HG02571 (cell line): ENCODE data around the gene OIT3.

ENCODE experiments used
- ATAC-seq: cut with Tn5 transposase; IDR thresholded peaks from one replicate; pipeline ENCODE4 v1.9.1; 2021; ENCODE audit warnings: mild to moderate bottlenecking, moderate library complexity; ENCODE audit not compliant: unreplicated experiment

Gene OIT3

GRCh38 chr10:72948762-72949161, 55.2 kb downstream of the OIT3 start:
- no peak for ATAC-seq

DNA sequence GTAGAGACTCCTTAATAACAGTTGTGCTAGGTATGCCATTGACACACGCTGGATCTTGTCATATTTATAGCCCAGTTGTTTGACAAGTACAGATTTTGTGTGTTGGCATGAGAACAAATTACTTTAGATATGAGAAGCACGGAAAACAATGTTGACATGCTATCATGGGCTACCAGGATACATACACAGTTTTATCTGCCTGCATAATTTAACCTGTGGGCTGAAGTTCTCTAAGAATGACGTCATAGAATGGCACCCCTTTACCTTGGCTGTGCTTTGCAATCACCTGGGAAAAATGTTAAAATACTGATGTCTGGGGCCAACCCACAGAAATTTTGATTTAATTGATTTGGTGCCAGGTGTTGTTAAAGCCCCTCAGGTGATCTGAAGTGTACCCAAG, 58.2 kb downstream of the OIT3 start:
- no peak for ATAC-seq

- no peak for ATAC-seq
These were observed 58.6 kb downstream of the OIT3 start for GRCh38 chr10:72952189-72952588.

GRCh38 chr10:72952642-72953158, 59.2 kb downstream of the OIT3 start:
- ATAC-seq: no peak

GRCh38 chr10:72953687-72954086, 60.1 kb downstream of the OIT3 start:
- no peak for ATAC-seq

GRCh38 chr10:72954230-72954595, 60.7 kb downstream of the OIT3 start:
- no peak for ATAC-seq

DNA sequence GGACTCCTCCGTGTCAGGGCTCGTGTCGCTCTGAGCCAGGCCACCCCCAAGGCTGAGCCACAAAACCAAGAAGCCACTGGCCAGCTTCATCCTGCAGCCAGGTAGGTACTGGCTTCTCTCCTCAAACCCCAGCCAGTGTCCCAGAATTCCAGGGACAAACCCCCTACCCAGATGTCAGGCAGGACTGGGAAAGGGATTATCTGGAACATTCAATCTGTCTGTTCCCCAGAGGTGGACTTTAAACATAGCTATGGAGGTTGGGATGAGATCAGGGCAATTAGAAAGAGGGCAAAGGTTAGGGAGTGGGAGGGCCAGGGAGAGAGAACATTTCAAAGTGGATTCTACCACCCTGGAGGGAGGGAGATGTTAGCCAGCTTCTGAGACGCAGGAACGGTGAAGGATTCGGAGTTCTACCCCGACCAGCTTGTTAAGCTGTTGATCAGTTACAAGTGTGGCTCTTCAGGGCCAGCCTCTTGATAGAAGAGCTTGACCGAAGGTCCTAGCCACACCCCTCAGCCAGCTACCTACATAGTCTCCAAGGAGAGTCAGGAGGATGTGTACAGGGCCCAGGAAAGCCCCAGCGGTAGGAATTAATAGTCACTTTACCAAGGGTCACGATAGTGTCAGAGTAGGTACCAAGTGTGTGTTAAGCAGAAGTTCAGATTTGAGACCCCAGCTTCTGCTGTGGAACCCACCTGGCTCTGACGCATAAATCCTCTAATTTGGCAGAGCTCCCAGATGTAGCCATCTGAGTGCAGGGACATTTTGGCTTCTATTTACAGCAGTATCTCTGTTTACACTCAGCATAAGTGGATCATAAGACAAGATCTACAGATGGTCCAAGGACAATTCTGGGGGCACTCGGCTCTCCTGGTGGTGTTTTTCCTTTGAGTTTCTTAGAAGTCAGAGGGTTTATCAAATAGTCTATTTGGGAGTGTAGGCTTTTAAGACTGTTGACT, 61.3 kb downstream of the OIT3 start, which contains the start of gene PLA2G12B:
Gene PLA2G12B, minus strand, starts transcription at position 211 of the 959 bp plus-strand sequence. Its CDS starts 121 bp downstream, at position 90.
- ATAC-seq: no peak

DNA sequence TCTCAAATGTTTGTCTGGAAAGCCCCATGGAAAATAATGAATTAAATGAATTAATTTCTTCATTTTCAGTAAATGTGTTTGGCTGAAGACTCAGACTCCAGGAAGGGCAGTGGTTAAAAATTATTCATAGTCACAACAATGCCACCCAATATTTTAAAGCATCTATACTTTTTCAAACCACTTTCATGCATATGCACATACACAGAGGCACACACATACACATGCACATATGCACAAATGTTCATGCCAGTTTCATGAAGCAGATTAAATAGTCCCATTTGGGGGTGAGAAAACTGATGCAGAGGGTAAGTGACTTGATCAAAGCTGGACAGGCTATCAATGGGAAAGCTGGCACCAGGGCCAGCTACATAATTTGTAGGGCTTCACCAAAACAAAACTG, 62.5 kb downstream of the OIT3 start:
- no peak for ATAC-seq

GRCh38 chr10:72976886-72977285, 83.3 kb downstream of the OIT3 start:
- no peak for ATAC-seq

- no peak for ATAC-seq
These were observed 86.2 kb downstream of the OIT3 start for GRCh38 chr10:72979709-72980108.

GRCh38 chr10:72980348-72980747, 86.8 kb downstream of the OIT3 start:
- no peak for ATAC-seq

DNA sequence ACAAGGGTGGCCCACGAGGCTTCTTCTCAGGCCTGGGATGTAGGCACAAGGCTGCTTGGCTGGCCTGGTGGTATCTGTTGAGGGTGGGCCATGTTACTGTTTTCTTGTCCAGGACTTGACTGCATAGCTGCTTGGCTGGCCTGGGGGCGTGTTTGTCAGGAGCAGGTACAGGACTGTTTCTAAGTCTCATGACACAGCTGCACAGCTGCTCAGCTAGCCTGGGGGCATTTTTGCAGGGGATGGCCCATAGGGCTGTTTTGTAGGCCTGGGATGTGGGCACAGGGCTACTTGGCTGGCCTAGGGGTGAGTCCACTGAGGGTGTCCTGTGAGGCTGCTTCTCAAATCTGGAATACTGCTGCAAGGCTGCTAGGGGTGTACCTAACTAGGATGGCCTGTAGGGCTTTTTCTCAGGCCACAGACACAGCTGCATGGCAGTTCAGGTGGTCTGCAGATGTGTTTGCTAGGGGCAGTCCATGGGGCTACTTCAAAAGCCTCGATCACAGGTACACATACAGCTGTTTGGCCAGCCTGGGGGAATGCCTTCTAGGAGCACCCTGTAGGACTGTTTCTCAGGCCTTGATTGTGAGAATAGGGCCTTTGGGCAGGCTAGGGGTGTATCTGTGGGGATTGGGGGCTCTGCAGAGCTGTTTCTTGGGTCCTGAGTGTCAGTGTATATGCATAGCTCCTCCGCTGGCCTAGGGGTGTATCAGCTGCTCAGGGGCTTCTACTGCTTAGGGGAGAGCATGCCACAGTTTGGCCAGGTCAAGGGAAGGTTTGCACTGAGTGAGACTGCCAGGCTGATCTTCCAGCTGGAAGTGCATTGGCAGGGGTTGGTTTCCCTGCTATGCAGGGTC, 87.7 kb downstream of the OIT3 start:
- no peak for ATAC-seq

DNA sequence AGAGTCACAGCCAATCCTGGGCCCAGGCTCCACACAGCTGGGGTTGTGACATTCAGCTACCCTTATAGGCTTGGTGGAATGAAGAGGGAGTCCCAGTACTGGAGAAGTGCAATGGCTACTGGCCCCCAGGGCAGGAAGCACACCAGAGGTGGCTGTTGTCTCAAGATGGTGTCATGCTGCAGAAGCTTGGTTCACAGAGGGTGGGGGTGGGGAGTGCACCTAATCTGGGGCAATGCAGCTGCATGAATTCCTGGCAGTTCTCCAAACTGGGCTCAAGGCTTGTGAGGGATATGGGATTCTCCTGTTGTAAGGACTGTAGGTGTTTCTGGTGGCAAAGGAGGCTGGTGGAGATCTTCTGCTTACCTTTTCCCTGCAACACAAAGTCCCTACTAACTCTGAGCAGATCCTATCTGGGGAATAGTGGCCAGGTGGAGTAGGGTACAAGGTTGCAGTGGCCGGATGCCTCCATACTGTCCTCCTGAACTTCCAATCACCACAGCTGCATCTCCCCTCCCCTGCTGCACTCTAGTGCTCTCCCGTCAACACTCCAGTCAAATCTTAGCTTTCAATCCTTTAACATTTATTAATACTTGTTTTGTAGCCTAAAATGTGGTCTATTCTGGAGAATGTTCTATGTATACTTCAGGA, 88.5 kb downstream of the OIT3 start:
- no peak for ATAC-seq
